ENCODE measurements around the gene SLC38A5. TPM values are rescaled to one million over a fixed set of nuclear protein-coding genes. Genes with fewer than 3 reads are reported as not detected.

Gene SLC38A5
- total RNA-seq, 1 donor from 2014 or later: 4.4 TPM

DNA sequence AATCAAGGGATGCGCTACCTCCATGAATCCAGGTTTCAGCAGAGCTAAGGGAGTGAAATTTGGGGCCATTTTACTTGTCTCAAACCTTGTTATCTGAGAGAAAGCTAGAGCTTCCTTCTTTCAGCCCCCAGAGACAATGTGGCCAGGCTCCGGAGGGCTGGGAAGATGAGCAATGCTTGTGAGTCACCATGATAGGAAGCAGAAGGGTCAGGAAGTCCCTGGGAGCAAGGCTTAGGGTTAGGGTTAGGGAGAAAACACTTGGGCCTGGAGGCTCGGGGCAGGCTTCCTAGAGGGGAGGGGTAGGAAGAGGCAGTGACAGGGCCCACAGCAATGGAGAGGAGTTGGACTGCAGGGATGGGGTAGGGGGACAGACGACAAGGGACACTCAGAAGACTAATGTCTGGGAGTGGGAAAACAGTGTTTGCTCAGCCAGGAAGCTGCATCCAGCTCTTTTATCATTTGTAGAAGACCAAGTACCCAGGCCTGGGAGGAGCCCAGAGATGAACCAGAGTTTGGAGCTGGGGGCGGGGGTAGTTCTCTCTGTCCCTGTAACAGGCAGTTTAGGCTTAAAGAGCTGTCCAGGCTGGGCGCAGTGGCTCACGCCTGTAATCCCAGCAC, 22.3 kb upstream of the SLC38A5 start:
- DNase-seq (ENCODE audit: low spot score): no peak

GRCh38 chrX:48491809-48492208, 21.7 kb upstream of the SLC38A5 start:
- DNase-seq (ENCODE audit: low spot score): no peak

- DNase-seq (ENCODE audit: low spot score): no peak
These were observed 20.6 kb upstream of the SLC38A5 start for GRCh38 chrX:48490661-48491060.

GRCh38 chrX:48489892-48490291, 19.8 kb upstream of the SLC38A5 start:
- no peak for DNase-seq (ENCODE audit: low spot score)

DNA sequence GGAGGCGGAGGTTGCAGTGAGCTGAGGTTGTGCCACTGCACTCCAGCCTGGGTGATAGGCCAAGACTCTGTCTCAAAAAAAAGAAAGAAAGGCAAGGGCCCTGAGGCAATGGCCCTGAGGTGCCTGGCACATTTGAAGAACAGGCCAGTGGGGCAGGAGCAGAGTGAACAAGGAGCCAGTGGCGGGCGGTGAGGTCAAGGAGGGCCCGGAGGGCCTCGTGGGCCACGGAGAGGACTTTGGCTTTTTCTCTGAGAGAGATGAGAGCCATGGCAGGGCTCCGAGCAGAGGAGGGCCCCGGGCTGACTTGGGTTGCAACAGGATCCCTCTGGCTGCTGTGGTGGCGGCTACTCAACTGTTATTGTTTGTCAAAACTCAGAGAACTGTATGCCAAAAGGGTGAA, 19.2 kb upstream of the SLC38A5 start:
- DNase-seq (ENCODE audit: low spot score): no peak

GRCh38 chrX:48488034-48488433, 18.0 kb upstream of the SLC38A5 start:
- no peak for DNase-seq (ENCODE audit: low spot score)

DNA sequence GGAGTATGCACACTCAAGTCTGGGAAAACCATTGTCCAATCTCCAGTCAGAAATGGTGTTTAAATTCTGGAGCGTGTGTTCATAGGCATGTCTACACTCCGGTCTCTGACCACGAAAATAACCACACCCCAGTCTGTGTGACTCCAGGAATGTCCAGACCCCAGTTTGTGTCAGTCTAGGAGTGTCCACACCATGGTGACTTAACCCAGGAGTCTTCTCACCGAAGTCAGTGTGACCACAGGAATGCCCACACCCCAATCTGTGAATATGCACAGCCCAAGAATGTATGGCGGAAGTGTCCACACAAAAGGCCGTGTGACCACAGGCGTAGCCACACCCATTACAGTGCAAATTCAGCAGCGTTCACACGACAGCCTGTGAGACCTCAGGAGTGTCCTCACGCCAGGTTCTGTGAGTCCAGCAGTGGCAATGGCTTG, 17.3 kb upstream of the SLC38A5 start:
- DNase-seq (ENCODE audit: low spot score): no peak

DNA sequence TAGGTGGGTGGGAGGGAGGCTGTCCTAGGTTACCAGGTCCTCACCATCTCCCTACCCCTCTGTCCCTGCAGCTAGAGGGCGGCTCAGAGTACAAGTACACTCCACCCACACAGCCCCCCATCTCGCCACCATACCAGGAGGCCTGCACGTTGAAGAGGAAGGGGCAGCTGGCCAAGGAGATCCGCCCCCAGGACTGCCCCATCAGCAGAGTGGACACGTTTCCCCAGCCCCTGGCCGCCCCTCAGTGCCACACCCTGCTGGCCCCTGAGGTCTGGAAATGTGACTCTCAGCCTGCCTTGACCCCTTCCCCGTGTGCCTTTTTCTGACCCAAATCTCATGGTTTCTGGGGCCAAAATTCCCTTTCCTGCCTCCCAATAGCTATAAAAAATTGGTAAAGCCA, 12.5 kb upstream of the SLC38A5 start:
- DNase-seq (ENCODE audit: low spot score): no peak

DNA sequence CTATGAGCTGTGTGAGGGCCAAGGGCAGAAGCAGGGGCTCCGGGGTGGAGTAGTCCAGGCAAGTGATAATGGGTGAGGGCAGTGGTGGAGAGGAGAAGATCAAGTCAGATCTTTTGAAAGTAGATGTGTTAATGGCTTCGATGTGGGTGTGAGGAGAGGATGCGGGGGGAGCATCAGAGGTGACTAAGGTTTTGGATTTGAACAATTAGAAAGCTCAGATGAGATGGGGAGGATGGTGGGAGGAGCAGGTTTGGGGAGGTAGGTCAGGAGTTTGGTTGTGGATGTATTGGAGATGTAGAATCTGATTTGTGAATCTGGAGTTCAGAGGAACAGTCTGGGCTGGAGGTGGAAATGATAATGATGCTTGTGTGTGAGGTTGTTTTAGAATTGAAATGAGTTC, 10.5 kb upstream of the SLC38A5 start:
- no peak for DNase-seq (ENCODE audit: low spot score)

DNA sequence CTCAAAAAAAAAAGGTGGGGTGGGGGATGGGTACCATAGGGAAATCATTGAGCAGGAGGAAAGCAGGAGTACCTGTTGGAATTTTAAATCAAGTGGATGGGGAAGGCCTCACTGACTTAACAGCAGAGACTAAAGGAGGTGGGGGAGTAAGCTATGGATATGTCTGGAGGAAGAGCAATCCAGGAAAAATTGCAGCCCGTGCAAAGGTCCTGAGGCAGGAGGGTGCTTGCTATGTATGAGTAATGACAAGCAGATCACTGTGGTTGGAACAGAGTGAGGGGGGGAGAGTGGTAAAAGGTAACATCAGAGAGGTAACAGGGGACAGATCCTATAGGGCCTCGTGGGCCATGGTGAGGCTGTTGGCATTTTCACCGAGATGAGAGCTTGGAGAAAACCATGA, 10.1 kb upstream of the SLC38A5 start:
- DNase-seq (ENCODE audit: low spot score): no peak

DNA sequence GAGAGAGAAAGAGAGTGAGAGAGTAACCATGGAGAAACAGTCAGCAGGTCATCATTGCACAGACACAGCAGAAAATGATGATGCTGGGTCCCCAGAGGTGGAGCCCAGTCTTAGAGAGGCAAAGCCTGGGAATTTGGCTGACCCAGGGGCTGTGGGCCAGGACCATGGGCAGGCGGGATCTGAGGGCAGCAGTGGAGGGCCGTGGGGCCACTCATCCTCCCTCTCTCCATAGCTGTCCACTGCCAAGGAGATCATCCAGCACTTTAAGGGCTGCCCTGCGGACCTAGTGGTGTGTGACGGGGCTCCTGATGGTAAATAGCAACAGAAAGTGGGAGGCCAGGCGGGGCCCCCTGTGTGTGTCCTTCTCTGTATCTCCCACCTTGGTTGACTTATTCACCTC, 8.7 kb upstream of the SLC38A5 start:
- DNase-seq (ENCODE audit: low spot score): no peak

GRCh38 chrX:48477960-48478755, 8.1 kb upstream of the SLC38A5 start:
- DNase-seq (ENCODE audit: low spot score): no peak

DNA sequence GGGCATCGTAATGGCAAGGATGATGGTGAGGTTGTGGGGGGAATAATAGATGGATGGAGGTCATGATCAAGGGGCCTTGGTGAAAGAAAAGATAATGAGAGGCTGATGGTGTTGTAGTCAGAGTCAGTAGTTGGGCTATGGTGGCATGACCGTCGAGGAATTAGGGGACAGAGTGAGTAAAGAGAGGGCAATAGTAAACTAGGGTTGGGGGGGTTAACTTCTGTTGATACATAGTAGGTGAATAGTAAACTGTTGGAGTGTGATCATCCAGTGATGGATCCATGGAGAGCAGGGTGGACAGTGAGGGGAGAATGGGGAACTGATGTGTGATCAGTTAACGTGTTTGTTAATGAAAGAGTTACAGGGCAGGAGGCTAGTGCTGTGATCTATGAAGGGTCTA, 6.9 kb upstream of the SLC38A5 start:
- no peak for DNase-seq (ENCODE audit: low spot score)

GRCh38 chrX:48475774-48476577, 5.9 kb upstream of the SLC38A5 start, which contains the start of gene FTSJ1:
Gene FTSJ1 (plus strand): TSS chrX:48476199. CDS start chrX:48478048, 1,849 bp downstream.
- DNase-seq (ENCODE audit: low spot score): peak; percentile 95

- no peak for DNase-seq (ENCODE audit: low spot score)
These were observed 5.2 kb upstream of the SLC38A5 start for GRCh38 chrX:48475296-48475695.

GRCh38 chrX:48474581-48474980, 4.5 kb upstream of the SLC38A5 start:
- no peak for DNase-seq (ENCODE audit: low spot score)

DNA sequence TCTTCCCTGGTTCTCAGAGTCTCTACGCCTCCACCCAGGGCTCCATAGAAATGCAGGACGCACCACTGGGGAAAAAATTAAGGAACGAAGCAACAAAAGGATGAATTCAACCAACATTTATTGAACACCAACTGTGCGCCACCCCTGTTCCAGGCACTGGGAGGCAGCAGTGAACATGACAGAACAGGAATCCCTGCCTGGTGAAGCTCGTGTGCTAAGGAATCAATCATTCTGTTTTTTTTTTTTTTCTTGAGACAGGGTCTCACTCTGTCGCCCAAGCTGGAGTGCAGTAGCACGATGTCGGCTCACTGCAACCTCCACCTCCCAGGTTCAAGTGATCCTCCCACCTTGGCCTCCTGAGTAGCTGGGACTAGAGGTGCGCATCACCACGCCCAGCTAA, 4.1 kb upstream of the SLC38A5 start:
- DNase-seq (ENCODE audit: low spot score): no peak

GRCh38 chrX:48473704-48473990, 3.6 kb upstream of the SLC38A5 start:
- no peak for DNase-seq (ENCODE audit: low spot score)

GRCh38 chrX:48472851-48473703, 3.0 kb upstream of the SLC38A5 start:
- no peak for DNase-seq (ENCODE audit: low spot score)

DNA sequence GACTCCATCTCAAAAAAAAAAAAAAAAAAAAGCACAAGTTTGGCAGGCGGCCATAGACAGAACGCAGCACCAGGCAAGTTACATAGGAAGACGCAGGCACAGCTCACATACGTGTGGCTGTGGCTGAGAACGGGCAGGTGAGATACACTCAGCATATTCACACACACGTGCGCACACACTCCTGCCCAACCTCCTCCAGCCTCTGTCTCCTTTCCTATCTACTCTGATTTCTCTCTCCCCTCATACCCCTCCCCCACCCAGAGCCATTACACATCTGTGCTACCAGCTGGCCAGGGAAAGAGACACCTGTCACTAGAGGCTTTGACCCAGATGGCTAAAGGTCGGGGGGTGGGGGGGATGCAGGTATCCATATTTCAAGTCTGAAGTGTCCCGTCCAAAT, 2.2 kb upstream of the SLC38A5 start:
- DNase-seq (ENCODE audit: low spot score): no peak

GRCh38 chrX:48471504-48471903, 1.4 kb upstream of the SLC38A5 start:
- DNase-seq (ENCODE audit: low spot score): no peak

DNA sequence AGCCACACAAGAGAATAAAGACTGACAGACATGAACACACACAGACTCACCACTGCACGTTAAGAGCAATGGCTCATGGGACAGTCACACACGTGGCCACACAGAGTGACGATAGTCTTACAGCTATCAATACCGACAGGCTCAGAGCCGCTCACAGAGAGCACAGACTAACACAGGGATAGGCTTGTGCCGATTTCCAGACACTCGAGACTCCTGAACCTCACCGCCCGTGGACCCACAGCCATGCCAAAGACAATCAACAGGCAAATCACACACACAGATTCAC, 716 bp upstream of the SLC38A5 start:
- no peak for DNase-seq (ENCODE audit: low spot score)
